Epidermal melanocyte (primary cell): Measurements from ENCODE around the gene CCDC40.
"Not testable (repeated sequence)": the region's sequence is repeated elsewhere in the genome, so short reads cannot be mapped to it uniquely, and the experiment has no call there.

ENCODE experiments used
- DNase-seq: peaks from one replicate; pipeline ENCODE4 v3.0.0; 2011; ENCODE audit warnings: low spot score; ENCODE audit not compliant: insufficient read length

CCDC40 gene

DNA sequence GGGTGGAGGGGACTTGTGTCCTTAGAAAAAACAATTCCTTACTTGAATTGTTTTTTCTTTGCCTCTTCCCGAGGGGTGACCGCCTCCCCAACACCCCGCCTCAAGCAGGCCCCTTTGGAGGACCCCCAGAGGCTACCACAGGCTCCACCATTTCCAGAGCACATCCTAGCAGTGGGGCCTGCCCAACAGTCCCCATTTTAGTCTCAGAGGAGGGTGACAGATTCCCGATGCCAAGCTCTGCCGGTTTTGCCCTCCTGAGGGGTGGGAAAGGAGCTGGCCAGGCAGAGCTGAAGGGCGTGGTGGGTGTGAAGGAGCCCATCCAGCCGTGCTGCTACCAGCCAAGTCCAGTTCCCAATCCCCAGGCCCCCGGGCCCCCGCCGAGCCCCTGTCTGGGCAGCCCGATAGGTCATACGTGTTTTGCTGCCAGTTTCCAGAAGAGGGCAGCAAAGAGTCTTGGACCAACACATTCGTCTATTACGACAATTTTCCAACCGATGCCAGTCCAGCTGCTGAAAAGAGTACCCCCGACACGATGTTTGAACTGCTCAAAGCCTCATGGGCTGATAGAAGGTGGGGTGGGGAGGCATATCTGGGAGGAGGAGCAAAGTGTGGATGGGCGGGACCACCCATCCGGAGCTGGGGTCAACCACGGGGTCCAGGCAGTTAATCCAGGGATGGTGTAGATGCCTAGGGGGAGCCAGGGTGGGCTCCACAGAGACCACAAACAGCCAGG is 46.1 kb downstream of the CCDC40 start:
- peak; percentile 85 for DNase-seq

DNA sequence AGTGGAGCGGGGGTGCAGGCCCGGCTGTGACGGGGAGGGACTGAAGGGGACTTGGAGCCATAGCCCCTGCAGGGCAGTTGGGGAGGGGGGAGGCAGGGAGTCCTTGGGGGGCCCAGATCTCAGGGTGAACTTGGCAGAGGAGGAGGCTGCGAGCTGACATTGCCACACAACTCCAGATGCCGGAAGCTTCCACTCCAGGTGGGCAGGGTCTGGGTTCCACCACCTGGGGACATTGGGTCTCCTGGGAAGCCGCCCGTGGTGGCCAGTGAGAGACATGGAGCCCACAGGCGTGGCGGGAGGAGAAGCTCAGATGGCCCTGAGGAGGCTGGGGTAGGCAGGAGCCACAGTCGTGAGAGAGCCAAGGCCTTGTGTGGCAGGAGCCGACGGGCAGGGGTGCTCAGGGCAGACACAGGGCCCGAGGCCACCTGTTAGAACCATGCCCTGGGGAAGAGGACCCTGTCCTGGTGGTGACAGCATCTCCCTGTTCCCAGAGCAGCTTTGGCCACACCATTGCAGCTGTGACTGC is 46.8 kb downstream of the CCDC40 start:
- DNase-seq = no peak

GRCh38 chr17:80084773-80085172 is 48.3 kb downstream of the CCDC40 start:
- DNase-seq = no peak

- DNase-seq = no peak
Observed at GRCh38 chr17:80086081-80086480, 49.6 kb downstream of the CCDC40 start.

DNA sequence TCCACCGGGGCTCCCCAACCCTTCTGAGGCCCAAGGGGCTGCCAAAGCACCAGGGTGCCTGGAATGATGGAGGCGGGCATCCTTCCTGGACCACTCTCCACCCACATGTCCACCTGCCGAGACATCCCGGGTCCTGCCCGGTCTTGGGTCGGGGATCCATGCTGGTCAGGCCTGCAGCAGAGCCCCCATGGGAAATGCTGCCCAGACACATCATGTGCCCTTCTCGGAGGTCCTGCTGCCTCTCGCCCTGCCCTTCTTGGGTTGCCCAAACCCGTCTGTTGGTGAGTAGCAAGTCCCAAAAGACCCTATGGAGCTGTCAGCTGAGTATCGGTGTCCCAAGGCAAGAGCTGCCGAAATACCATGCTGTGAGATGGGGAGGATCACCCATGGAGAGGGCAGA is 50.2 kb downstream of the CCDC40 start:
- no peak for DNase-seq

- no peak for DNase-seq
Observed at GRCh38 chr17:80087346-80088265, 51.2 kb downstream of the CCDC40 start.

DNA sequence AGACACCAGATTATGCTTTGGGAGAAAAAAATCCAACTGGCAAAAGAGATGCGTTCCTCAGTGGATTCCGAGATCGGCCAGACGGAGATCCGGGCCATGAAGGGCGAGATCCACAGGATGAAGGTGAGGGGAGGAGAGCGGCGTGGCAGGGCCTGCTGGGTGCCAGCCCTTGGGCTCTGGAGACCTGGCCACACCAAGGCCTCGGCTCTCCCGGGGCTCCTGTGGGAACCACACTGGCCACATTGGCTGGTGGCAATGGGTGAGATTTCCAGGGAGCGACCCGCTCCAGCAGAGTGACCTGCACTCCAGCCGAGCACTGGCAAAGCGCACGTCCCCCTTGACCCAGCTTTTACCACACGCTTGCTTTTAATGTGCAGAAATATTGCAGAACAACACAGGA is 53.3 kb downstream of the CCDC40 start:
- no peak for DNase-seq

DNA sequence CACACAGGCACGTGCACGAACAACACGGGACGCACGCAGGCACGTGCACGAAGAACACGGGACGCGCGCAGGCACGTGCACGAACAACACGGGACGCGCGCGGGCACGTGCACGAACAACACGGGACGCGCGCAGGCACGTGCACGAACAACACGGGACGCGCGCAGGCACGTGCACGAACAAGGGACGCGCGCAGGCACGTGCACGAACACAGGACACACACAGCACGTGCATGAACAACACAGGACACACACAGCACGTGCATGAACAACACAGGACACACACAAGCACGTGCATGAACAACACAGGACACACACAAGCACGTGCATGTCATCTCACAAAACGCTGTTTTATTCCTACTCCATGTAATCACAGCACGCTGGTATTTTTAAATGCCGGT is 53.7 kb downstream of the CCDC40 start:
- DNase-seq = not testable (repeated sequence)

DNA sequence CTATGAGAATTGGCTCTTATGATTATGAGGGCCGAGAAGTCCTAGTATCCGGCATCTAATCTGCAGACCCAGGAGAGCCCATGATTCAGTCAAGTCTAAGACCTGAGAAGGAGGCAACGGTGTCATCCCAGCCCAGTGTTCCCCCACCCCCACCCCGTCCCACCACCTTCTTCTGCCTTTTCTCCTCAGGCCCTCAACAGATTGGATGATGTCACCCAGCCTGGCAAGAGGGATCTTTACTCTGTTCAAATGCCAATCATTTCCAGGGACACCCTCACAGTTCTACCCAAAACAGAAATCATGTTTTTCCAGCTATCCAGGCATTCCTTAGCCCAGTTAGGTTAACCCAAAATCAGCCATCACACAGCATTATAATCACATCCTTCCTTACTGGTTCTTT is 54.9 kb downstream of the CCDC40 start:
- DNase-seq = no peak

DNA sequence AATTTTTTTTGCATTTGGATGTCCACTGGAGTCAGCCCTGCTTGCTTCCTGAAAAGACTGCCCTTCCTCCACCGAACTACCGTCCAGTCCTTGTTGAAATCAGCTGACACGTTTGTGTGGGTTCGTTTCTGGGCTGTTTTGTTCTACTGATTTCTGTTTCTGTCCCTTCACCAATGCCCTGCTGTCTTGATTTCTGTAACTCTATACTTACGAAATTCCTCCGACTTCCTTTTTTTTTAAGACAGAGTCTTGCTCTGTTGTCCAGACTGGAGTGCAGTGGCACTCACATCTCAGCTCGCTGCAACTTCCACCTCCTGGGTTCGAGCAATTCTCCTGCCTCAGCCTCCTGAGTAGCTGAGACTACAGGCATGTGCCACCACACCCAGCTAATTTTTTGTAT is 56.5 kb downstream of the CCDC40 start:
- DNase-seq = no peak

DNA sequence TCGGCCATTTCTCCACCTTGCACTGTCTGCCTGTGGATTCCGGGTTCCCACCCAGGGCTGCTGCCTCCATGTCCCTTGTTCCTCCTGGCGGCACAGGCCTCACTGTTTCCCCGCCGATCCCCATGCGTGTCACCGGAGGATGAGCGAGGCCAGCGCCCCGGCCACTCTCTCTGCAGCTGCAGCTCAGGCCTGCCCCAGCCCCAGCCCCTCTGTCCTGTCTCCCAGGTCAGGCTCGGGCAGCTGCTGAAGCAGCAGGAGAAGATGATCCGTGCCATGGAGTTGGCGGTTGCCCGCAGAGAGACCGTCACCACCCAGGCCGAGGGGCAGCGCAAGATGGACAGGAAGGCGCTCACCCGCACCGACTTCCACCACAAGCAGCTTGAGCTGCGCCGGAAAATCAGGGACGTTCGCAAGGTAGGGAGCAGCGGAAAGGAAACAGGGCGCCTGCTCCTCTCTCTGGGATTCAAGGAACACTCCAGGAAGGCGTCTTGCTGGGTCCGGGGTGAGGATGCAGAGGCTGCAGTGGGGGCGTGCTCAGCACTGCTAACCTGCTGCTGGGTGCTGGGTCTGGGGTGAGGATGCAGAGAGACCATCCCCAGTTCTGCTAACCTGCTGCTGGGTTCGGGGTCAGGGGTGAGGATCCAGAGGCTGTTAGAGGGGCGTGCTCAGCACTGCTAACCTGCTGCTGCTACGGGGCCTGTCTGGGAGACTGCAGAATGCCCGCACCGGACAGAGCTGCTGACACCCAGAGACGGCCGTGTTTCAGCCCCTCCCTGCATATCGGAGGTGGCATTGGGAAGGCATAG is 58.8 kb downstream of the CCDC40 start:
- DNase-seq = no peak

- DNase-seq = no peak
Observed at GRCh38 chr17:80095844-80096475, 59.5 kb downstream of the CCDC40 start.

DNA sequence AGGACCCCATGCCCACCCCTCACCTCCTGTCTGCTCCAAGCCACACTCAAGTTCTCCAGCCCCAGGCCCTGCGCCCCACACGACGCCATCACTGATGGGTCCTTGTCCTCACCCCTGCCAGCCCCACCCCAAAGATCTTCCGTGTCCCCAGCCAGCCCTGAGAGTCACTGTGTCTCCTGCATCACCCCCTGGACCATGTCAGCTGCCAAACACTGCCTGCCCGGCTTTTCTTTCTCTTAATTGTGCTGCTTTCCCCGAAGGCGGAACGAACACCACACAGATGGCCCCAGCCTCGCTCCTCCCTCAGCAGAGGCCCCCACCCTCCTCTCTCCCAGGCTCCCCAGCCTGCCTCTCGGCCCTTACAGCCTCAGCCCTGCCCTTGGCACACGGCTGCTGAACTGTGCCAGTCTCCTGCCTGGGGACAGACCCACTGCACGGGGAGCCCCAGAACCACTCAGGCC is 60.1 kb downstream of the CCDC40 start:
- DNase-seq = no peak

DNA sequence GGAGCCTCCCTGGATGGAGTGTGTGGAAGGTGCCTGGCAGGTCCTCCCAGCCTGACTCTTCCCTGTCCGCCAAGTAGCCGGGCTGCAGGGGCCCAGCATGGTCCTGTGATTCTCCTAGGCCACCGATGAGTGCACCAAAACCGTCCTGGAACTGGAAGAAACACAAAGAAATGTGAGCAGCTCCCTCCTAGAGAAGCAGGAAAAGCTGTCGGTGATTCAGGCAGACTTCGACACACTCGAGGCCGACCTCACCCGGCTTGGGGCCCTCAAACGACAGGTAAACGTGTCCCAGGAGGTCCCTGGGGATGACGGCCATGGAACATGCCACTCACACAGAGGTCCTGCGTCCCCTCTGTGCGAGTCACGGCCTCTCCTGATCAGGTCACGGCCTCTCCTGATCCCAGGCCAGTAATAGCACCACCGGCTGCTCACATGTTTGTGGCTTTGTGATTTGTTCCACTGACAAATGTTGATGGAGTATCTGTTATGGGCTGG is 60.7 kb downstream of the CCDC40 start:
- DNase-seq = no peak

GRCh38 chr17:80097844-80098691 is 61.6 kb downstream of the CCDC40 start:
- no peak for DNase-seq

DNA sequence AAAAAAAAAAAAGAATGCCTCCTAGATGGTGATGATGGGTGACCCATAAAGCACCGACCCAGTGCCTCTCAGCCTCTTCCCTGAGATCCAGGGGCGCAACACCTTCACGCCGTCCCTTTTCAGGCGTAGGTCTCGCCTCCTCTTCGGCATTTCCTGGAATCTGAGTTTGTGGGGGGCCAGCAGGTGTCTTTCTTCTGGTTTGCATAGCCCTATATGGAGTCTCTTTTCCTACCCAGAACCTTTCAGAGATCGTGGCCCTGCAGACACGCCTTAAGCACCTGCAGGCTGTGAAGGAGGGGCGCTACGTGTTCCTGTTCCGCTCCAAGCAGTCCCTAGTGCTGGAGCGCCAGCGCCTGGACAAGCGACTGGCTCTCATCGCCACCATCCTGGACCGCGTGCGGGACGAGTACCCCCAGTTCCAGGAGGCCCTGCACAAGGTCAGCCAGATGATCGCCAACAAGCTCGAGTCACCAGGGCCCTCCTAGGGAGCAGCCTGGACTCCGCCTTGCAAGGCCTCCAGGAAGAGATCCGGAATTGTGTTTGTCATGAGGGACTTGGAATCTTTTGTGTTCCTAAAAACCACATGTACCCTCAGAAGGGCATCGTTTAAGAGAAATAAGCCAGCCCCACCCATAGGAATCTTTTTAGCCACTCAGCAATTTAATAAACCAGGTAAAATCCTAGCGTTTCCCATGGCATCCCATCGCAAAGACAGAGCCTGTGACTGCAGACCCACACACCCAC is 63.0 kb downstream of the CCDC40 start:
- DNase-seq = no peak

DNA sequence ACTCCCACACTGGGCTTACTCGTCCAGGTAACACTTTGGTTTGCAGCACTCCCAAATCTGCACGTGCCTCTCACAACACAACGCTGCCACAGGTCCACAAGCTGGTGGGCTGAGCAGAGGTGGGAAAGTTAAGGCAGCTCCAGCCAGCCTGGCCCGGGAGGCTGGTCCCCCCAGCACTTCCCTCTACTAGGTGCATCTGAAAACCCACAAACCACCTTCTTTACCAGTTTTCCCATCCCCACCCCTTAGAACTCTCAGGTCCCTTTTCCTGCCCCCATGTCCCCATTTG is 63.5 kb downstream of the CCDC40 start:
- DNase-seq = no peak

DNA sequence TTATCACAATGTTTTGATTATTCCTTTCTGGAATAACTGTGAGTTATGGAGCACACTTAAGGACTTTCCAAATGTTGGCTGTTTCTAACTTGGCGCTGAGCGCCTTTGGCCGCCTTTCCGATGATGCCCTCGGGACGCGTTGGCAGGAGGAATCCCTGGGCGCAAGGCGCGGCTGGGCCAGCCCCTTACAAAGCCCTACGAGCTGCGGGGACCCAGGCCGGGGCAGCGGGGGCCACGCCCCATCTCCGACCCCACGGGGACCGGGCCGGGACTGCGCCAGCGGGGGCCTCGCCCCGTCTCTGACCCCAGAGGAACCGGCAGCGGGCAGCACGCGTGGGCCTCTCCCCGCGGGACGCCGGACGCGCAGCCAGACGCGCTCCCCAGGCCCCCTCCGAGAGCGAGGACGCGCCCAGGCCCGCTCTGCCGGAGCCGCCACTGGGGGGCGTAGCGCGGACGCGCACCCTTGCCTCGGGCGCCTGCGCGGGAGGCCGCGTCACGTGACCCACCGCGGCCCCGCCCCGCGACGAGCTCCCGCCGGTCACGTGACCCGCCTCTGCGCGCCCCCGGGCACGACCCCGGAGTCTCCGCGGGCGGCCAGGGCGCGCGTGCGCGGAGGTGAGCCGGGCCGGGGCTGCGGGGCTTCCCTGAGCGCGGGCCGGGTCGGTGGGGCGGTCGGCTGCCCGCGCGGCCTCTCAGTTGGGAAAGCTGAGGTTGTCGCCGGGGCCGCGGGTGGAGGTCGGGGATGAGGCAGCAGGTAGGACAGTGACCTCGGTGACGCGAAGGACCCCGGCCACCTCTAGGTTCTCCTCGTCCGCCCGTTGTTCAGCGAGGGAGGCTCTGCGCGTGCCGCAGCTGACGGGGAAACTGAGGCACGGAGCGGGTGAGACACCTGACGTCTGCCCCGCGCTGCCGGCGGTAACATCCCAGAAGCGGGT is 64.8 kb downstream of the CCDC40 start, which contains the start of gene GAA:
Gene GAA (plus strand): TSS at position 571 of the 935 bp plus-strand sequence. CDS start 3,006 bp downstream, outside the sequence.
- peak; percentile 94 for DNase-seq
